Brain microvascular endothelial cell (primary cell): Measurements from ENCODE around the gene MYH16.

Experiments
- DNase-seq: peaks from one replicate; pipeline ENCODE4 v3.0.0-alpha.2; 2020
- H3K27ac ChIP-seq: fragments of 250-450 bp; sonication (Bioruptor Pico); 2 replicates; pipeline ENCODE4 v1.5.1; 2020; ENCODE audit warnings: mild to moderate bottlenecking, moderate library complexity
- H3K27me3 ChIP-seq: fragments of 250-450 bp; sonication (Bioruptor Pico); replicated peaks from 2 replicates; pipeline ENCODE4 v1.5.1; 2020; ENCODE audit warnings: mild to moderate bottlenecking
- H3K36me3 ChIP-seq: fragments of 250-450 bp; sonication (Bioruptor Pico); replicated peaks from 2 replicates; pipeline ENCODE4 v1.5.1; 2020; ENCODE audit warnings: mild to moderate bottlenecking
- H3K4me3 ChIP-seq: 2 replicates; pipeline ENCODE4 v1.5.1; 2011; ENCODE audit warnings: low read depth, mild to moderate bottlenecking, control low read depth, low read length, moderate library complexity
- in situ Hi-C: cut with HindIII; loops from 2 replicates; pipeline ENCODE4 v1.10.0; 2017; ENCODE audit warnings: low sequenced_read_pairs, low pct_ligation_motif_present
- TF ChIP-seq, protein P1 (sequence below): IDR thresholded peaks from 2 replicates; pipeline ENCODE4 v1.5.1; 2011; ENCODE audit warnings: low read depth, mild to moderate bottlenecking, moderate library complexity, low read length, control low read depth, inconsistent platforms; ENCODE audit errors: missing control alignments

The MYH16 gene

DNA sequence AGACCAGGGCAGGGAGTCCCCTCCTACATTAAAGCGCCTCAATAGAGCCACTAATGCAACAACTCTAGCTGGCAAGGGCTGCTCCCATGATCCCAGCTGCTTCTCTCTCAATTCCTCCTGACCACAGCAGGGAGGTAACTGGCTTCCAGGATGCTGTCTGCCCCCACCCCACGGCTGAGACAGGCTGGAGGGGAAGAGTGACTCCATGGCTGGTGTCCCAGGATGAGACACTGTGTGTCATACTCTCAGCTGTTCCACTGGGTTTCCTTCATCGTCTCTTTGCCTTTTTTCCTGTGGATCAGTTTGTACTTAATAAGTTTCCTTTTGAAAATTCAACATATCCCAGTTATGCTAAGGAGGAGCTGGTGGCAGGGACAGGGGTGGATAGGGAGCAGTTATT is 27.7 kb upstream of the MYH16 start:
- Histone ChIP-seq H3K4me3 (no peak overlapping the region), H3K27me3 (no peaks in the 10 kb centered on the region), H3K27ac (no peak overlapping the region), H3K36me3 (no peaks in the 10 kb centered on the region)
- TF ChIP-seq, protein P1, sequence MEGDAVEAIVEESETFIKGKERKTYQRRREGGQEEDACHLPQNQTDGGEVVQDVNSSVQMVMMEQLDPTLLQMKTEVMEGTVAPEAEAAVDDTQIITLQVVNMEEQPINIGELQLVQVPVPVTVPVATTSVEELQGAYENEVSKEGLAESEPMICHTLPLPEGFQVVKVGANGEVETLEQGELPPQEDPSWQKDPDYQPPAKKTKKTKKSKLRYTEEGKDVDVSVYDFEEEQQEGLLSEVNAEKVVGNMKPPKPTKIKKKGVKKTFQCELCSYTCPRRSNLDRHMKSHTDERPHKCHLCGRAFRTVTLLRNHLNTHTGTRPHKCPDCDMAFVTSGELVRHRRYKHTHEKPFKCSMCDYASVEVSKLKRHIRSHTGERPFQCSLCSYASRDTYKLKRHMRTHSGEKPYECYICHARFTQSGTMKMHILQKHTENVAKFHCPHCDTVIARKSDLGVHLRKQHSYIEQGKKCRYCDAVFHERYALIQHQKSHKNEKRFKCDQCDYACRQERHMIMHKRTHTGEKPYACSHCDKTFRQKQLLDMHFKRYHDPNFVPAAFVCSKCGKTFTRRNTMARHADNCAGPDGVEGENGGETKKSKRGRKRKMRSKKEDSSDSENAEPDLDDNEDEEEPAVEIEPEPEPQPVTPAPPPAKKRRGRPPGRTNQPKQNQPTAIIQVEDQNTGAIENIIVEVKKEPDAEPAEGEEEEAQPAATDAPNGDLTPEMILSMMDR = no peak
- in situ Hi-C loops = no loop called here
- peak; percentile 19 for DNase-seq

DNA sequence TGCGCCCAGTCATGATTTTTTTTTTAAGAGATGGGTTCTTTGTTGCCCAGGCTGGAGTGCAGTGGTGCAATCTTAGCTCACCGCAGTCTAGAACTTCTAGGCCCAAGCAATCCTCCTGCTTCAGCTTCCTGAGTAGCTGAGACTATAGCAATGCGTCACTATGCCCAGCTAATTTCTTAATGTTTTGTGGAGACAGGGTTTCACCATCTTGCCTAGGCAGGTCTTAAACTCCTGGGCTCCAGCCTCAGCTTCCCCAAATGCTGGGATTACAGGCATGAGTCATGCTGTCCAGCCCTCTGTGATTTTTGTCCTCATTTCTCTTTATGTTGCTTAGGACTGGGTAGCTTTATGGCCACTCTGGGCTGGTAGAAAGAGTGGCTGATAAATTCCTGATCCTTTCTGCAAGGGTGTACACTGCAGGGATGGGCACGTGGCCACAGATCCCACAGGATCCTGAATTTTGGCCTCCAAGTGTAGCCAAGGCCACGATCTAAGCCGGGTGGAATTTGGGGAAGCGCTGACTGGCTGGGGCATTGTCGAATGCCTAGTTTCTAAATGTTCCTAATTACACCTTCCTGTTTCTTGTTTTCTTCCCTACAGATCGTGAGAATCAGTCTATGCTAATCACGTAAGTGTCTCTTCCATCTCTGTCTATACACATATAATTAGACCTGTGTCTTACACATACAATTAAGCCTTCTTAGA is 24.1 kb upstream of the MYH16 start:
- no peaks in the 10 kb centered on the region for H3K27me3 ChIP-seq
- TF ChIP-seq, protein P1 = no peak
- no peaks in the 10 kb centered on the region for H3K36me3 ChIP-seq
- no peak for DNase-seq
- H3K27ac ChIP-seq = no peak overlapping the region
- H3K4me3 ChIP-seq = no peak overlapping the region
- in situ Hi-C loops = no loop called here

DNA sequence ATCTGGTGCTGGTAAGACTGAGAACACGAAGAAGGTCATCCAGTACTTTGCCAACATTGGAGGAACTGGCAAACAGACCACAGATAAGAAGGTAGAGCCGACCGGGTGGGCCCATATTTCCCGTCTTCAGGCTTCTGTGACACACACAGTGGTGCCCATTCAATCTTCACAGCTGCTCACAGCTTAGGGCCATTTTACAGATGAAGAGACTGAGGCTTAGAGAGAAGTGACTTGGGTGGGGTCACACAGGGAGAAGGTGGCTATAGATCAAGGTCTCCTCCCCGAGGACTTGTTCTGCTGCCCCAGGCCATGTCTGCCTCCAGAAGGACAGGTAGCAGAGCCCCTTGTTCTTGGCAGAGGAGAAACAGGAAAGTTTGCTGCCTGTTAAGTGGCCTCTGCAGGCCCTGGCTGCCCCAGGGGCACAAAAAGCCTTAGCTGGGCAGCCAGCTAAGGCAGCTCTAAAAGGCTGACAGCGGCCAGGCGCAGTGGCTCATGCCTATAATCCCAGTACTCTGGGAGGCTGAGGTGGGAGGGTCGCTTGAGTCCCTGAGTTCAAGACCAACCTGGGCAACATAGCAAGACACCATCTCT is 22.6 kb upstream of the MYH16 start:
- TF ChIP-seq, protein P1 = no peak
- Histone ChIP-seq H3K4me3 (no peak overlapping the region), H3K27ac (no peak overlapping the region), H3K36me3 (no peaks in the 10 kb centered on the region), H3K27me3 (no peaks in the 10 kb centered on the region)
- in situ Hi-C loops = no loop called here
- DNase-seq = no peak

DNA sequence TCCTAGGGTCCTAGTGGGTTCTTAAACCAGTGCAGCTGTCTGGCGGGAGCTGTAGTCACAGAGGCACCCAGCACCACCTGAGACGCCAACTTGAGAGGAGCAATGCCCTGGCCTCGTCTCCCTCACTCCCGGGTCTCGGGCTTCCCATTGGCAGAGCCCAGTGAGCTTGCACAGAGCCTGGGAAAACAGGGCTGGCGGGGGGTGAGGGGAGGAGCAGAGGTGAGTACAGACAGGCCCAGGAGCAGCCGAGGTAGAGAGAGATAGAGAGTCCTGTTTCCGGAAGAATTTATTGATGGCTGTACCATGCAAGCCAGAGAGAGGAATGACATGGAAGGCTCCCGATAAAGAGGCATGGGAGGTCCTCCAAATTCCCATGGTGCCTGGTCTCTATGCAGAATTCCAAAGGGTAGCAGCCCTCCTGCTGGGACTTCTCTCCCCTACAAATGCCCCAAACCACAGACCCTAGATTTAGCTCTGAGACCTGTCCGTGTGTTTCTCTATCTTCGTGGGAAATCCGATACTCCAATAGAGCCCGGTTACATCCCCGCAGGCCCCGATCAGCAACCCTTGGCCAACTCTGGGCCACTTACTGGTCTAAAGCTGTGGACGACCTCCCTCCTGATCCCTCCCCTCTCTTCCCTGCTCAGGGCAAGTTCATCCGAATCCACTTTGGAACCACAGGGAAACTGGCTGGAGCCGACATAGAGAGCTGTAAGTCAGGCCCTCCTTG is 20.3 kb upstream of the MYH16 start:
- no peak overlapping the region for H3K27ac ChIP-seq

DNA sequence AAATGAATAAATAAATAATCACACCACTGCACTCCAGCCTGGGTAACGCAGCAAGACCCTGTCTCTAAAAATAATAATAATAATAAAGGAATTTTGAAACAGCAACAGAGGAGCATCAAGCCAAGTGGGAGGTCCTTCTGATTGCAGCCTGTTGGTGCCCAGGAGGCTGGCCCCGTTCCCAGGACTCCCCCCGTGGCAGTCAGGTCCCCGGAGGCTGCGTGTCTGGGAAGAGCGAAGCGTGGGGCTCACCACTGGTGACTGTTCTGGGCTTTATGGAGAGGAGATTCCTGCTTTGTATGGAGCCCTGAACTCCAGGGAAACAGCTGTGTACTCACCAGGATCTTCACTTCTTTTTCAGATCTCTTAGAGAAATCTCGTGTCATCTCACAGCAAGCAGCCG is 19.3 kb upstream of the MYH16 start:
- TF ChIP-seq, protein P1 = no peak
- in situ Hi-C loops = no loop called here
- Histone ChIP-seq H3K4me3 (no peak overlapping the region), H3K36me3 (no peaks in the 10 kb centered on the region), H3K27ac (no peak overlapping the region), H3K27me3 (no peaks in the 10 kb centered on the region)
- no peak for DNase-seq

More for the DNA sequence above, 20.3 kb upstream of the MYH16 start:
- in situ Hi-C loops = no loop called here
- DNase-seq = no peak
- TF ChIP-seq, protein P1 = no peak
- H3K4me3 ChIP-seq = no peak overlapping the region
- no peaks in the 10 kb centered on the region for H3K27me3 ChIP-seq
- no peaks in the 10 kb centered on the region for H3K36me3 ChIP-seq
